ENCODE data around the gene RAMP3. TPM values are rescaled to one million over a fixed set of nuclear protein-coding genes. Genes with fewer than 3 reads are reported as not detected.

Gene RAMP3
- total RNA-seq, 4 donors from 2014 or later: 24.6 to 166 (median 50.8) TPM

DNA sequence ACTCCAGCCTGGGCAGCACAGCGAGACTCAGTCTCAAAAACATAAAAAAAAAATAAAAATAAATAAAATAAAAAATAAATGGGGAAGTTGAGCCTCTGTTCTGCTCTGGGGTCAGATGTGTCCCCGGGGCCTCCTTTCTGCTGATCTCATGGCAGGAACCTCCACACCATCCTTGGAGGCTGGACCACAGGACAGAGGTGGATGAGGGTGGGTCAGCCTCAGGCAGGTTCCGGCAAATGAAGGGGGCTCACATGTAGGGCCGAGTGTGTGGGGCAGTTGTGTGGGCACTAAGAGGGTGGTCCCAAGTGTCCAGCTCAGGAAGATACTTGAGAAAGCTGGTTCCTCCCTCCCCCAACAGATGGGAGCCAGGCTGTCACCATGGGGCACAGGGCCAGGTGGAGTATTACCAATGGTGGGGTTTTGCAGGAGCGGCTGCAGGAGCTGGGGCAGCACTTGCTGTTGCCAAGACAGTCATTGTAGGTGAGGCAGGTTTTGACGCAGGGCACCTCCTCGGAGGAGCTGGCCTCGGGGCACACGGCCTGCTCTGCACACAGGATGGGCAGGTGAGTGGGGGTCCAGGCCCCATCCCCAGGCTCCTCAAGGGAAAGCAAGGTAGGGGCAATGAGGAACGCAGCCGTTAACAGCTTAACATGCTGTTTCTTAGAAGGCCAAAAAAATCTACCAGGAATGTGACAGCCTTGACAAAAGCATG, 32.2 kb upstream of the RAMP3 start:
- TF ChIP-seq, protein P1, sequence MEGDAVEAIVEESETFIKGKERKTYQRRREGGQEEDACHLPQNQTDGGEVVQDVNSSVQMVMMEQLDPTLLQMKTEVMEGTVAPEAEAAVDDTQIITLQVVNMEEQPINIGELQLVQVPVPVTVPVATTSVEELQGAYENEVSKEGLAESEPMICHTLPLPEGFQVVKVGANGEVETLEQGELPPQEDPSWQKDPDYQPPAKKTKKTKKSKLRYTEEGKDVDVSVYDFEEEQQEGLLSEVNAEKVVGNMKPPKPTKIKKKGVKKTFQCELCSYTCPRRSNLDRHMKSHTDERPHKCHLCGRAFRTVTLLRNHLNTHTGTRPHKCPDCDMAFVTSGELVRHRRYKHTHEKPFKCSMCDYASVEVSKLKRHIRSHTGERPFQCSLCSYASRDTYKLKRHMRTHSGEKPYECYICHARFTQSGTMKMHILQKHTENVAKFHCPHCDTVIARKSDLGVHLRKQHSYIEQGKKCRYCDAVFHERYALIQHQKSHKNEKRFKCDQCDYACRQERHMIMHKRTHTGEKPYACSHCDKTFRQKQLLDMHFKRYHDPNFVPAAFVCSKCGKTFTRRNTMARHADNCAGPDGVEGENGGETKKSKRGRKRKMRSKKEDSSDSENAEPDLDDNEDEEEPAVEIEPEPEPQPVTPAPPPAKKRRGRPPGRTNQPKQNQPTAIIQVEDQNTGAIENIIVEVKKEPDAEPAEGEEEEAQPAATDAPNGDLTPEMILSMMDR (IDR thresholded peaks at IDR 0.05; ENCODE audit: low read depth): no peak

DNA sequence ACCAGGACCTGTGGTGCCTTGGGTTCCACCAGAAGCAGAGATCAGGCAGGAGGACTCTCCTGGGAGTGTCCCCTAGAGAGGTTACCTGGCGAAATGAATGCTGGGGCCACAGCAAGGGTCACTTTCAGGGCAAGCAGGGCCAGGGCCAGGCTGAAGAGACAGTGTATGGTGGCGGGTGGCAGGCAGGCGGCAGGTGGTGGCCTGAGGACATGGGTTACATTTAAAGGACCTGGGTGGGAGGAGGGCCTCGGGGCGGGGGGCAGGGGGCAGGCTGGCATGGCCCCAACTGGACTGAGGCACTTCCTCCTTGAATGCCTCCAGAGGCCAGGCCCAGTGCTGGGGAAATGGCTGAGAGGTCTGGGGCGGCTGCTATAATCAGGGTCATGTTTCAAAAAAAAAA, 31.4 kb upstream of the RAMP3 start:
- TF ChIP-seq, protein P1 (IDR thresholded peaks at IDR 0.05; ENCODE audit: low read depth): no peak

DNA sequence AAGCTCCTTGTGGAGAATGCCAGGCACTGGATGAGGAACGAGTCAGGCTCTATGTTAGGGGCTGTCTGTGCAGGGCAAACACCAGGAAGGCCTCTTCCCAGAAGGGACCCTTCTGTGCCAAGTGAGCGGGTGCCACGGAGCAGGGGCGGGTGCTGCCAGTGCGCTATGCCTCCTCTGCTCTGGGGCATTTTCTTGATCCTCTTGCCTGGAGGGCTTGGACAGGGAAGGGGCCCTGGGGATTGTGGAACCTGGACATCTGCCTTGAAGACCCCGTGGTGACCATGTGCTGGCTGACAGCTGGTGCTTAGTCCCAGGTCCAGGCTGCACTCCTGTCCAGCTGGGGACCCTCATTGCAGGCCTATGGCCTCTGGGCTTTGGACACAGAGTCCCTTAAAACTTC, 30.7 kb upstream of the RAMP3 start:
- TF ChIP-seq, protein P1 (IDR thresholded peaks at IDR 0.05; ENCODE audit: low read depth): no peak

DNA sequence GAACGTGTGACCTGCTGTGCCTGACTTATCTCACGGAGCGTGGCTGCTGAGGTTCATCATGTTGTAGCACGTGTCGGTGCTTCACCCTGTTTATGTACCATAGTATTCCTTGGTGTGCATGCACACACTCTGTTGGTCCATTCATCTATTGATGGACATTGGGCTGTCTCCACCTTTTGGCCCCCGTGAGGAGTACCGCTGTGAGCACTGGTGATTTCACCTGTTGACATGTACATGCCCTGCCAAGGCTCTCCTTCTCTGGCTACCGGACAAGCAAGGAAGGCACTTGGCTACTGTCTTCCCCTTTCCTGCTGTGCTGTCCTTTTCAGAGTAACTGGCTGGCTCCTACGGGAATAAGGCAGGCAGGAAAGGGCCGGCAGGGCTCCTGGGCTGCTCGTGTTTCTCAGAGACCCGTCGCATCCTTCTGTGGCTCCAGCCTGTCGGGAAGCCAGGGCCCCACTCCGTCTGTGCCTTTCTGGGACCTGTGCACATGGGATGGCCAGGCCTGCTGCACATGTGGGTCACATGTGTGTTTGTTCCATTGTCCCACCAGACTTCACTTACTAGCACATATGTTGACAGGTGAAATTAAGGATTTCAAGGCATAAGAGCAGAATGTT, 28.3 kb upstream of the RAMP3 start:
- TF ChIP-seq, protein P1 (IDR thresholded peaks at IDR 0.05; ENCODE audit: low read depth): no peak

DNA sequence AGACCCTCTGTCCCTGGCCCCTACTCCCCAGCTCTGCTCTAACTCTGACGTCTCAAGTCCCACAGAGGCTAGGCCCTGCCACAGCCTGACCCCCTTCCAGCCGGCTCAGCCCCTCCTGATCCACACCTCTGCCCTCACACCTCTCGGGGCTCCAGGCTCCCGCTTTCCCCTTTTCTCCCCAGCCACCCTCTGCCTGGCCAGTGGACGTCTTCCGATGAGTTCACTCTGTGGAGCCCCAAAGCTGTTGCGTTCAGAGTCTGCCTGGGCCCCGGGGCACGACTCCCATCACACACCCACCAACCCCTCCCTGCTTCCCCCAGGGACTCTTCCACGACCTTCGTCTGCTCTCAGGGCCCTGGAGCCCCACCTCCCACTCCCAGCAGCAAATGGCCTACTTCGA, 27.7 kb upstream of the RAMP3 start:
- TF ChIP-seq, protein P1 (IDR thresholded peaks at IDR 0.05; ENCODE audit: low read depth): no peak

DNA sequence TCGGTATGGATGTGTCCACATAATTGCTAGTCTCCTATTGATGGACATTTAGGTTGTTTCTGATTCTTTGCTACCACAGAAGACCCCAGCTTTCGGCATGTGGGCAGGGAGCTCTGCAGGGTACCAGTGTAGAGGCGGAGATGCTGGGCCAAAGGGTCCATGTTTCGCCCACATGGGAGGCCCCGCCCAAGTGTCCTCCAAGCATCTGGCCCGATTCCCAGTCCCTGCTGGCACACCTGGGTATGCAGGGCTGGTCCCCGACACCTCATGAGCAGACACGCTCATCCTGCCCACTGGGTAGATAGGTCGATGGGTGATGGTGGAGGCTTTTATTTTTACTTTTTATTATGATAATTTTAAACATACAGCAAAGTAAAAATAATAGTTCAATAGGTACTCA, 26.7 kb upstream of the RAMP3 start:
- TF ChIP-seq, protein P1 (IDR thresholded peaks at IDR 0.05; ENCODE audit: low read depth): no peak

DNA sequence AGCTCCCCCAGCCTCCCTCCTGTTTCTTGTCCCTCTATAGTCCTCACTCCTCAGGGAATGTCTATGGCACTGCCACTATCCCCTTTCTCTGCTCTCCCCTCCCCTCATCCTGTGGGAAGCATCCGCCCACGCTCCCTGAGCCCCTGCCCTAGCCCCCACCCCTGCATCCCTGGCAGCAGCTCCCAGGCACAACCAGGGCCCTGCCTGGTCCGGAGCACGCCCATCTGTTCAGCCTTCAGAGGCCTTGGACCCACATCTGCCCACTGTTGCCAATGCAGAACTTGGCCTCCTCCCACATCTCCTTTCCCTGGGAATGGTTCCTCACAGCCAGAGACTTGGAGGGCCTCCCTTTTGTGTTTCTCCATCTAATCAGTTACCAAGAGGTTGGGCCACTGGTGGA, 25.7 kb upstream of the RAMP3 start:
- TF ChIP-seq, protein P1 (IDR thresholded peaks at IDR 0.05; ENCODE audit: low read depth): no peak

Measured in subcutaneous adipose tissue (tissue), 4 donors.